ENCODE results near the gene UCN2. TPM values are rescaled to one million over a fixed set of nuclear protein-coding genes. Genes with fewer than 3 reads are reported as not detected.

The UCN2 gene
- total RNA-seq, 2 donors from 2014 or later, result not detected

DNA sequence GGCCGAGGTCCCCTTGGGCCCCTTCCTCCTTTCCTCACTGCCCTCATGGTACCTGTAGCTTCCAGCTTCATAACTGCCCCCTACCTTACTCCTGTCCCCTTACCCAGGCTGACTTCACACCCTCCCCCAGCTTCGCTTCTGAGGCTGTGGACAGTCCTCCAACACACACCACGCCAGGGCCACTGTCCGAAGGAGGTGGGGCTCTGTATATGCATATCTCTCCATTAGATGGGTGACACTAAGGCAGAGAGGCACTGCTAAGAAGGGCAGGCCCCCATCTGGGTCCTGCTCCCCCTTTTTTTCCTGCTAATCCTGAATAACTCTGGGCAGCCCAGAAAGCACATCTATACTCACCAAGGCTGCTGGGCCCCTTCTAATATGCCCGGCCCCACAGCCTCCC lies 32.6 kb upstream of the UCN2 start:
- H3K36me3 Mint-ChIP-seq (ENCODE audit: low read depth), result no peaks in the 10 kb centered on the region
- DNase-seq (no peak), ATAC-seq (no peak)
- no peak overlapping the region for H3K4me3 Mint-ChIP-seq
- H3K27ac Mint-ChIP-seq, result peak overlapping the region; percentile 19
- H3K9me3 ChIP-seq (ENCODE audit: control insufficient read depth, low read length, poor library complexity, severe bottlenecking), result no peaks in the 10 kb centered on the region
- H3K27me3 Mint-ChIP-seq, result peaks cover 29% of the 10 kb centered on the region
- peaks cover 14% of the 10 kb centered on the region for H3K4me1 Mint-ChIP-seq

DNA sequence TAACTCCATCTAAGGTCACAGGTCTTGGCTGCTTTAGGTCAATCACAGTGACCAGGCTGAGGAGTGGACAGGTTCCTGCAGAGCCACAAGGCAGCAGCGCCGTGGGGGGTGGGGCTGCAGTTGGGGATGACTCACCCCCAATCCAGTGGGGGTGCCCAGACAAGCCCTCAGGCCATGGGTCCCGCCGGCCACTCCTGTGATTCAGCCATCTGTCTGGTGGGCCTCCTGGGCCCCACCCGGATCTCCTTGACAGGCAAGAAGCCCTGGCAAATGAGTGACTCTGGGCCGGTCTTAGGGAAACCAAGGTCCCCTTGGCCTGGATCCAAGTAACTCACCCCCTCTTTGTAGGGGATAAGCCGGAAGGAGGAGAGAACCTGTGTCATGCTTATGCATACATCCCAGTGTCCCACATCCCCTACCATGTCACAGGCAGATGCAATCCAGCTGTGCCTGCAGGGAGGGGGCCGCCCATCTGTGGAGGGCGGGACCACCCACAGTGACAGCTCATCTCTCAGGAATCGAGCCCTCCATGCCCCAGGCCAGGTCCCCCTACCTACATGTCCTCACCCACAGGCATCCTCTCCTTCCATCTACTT lies 32.0 kb upstream of the UCN2 start:
- ATAC-seq (peak; percentile 12), DNase-seq (no peak)
- Mint-ChIP-seq H3K27me3 (peaks cover 35% of the 10 kb centered on the region), H3K27ac (peak overlapping the region; percentile 19), H3K4me3 (no peak overlapping the region), H3K4me1 (peaks cover 14% of the 10 kb centered on the region), H3K36me3 (ENCODE audit: low read depth) (peaks cover 4% of the 10 kb centered on the region)
- H3K9me3 ChIP-seq (ENCODE audit: control insufficient read depth, low read length, poor library complexity, severe bottlenecking), result no peaks in the 10 kb centered on the region

DNA sequence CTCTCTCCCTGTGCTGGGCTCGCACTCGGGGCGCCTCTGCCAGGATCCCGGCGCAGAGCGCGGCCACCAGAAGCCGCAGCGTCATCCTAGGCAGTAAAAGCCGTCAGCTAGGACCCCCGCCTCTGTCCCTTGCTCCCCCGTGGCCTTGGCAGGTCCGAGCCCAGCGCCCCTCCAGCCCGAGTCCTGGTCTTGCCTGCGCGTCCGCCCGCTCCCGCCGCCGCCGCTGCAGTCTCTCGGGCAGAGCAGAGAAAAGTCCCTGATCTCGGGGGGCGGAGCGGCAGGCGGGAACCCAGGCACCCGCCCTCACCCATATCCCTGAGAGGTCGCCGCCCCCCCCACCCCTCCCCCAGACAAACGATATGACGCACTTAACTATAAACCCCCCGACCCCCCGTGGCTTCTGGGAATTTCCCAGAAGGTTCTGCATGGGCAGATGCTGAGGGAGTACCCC lies 31.5 kb upstream of the UCN2 start, which contains the start of gene COL7A1:
Gene COL7A1, minus strand, starts transcription at position 255 of the 451 bp plus-strand sequence. Its CDS starts 170 bp downstream, at position 85.
- Mint-ChIP-seq H3K27ac (peak within 1 kb of the TSS; percentile 19), H3K4me1 (peaks cover 14% of the 10 kb centered on the region), H3K4me3 (peak within 1 kb of the TSS; percentile 63), H3K36me3 (ENCODE audit: low read depth) (peaks cover 4% of the 10 kb centered on the region), H3K27me3 (peaks cover 39% of the 10 kb centered on the region)
- H3K9me3 ChIP-seq (ENCODE audit: control insufficient read depth, low read length, poor library complexity, severe bottlenecking), result no peaks in the 10 kb centered on the region
- ATAC-seq (peak; percentile 44), DNase-seq (no peak)

DNA sequence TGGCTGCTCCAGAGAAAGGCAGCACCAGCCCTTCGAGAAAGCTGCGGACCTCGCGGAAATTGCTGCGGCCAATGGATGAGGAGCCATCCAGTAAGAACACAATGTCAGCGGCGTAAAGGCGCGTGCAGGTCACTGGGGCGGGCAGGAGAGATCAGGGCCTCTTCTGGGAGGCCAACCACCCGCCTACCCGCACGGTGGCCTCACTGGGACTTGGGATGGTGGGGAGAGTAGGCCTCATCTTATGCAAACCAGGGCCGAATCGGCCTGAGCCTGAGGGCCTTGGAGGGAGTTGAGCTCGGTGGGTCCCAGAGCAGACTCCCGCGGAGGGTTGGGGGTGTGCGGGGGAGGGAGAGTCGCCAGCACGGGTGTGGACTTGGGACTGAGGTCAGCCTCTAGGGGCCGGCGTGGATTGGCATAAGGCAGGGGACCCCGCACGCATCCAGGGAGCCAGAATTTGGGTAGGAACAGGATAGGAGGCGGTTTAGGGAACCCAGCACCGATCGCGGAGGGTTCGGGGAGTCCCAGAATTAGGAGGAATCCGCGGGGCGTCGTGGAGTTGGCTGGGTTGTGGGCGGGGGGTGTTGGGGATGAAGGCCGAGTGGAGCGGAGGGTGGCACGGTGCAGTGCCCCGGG lies 31.0 kb upstream of the UCN2 start:
- H3K4me1 Mint-ChIP-seq, result peaks cover 18% of the 10 kb centered on the region
- H3K9me3 ChIP-seq (ENCODE audit: control insufficient read depth, low read length, poor library complexity, severe bottlenecking), result no peaks in the 10 kb centered on the region
- no peak overlapping the region for H3K27ac Mint-ChIP-seq
- H3K27me3 Mint-ChIP-seq, result peaks cover 44% of the 10 kb centered on the region
- peak overlapping the region; percentile 63 for H3K4me3 Mint-ChIP-seq
- ATAC-seq, result no peak
- peaks cover 6% of the 10 kb centered on the region for H3K36me3 Mint-ChIP-seq (ENCODE audit: low read depth)
- no peak for DNase-seq

DNA sequence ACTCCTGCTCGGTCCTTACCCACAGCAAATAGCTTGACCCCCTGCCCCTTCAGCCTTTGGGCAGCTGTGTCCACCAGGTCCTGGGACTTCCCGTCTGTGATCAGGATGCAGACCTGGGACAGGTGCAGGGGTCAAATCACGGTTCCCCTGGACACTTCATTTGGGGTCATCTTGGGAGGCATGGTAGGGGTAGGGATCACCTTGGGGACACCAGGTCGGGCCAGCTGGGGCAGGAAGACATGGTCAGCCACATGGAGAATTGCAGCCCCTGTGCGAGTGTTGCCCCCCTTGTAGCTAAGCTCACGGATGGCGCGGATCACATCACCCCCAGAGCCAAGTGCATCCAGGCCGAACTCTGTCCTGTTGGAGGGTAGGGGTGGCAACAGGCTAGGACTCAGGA lies 29.8 kb upstream of the UCN2 start:
- Mint-ChIP-seq H3K36me3 (ENCODE audit: low read depth) (peaks cover 6% of the 10 kb centered on the region), H3K27ac (no peak overlapping the region), H3K27me3 (peaks cover 54% of the 10 kb centered on the region), H3K4me1 (peaks cover 19% of the 10 kb centered on the region), H3K4me3 (no peak overlapping the region)
- no peak for ATAC-seq
- no peak for DNase-seq
- no peaks in the 10 kb centered on the region for H3K9me3 ChIP-seq (ENCODE audit: control insufficient read depth, low read length, poor library complexity, severe bottlenecking)

DNA sequence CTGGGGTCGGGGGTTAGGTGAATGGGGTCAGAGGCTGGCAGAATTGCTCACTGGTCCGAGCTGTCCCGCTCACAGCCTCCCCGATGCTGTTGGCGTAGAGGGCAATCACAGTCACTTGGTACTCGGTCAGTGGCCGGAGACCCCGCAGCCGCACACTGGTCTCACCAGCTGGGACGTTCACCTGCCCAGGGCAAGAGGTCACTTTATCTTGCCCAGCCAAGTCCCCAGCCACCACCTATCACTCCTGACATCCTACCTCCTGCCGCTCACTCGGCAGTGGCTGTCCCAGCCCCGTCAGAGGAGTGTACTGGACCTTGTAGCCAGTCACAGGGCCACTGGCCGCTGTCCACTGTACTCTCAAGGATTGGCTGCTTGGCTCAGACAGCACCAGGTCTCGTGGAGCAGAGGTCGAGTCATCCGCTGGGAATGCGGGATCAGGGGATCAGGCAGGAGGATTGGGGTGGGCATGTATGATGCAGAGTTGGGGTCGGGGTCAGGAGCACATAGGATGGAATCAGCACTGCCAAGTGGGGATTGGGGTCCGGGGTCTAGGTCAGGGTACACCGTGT lies 29.0 kb upstream of the UCN2 start:
- no peak for DNase-seq
- Mint-ChIP-seq H3K27ac (no peak overlapping the region), H3K4me1 (peaks cover 19% of the 10 kb centered on the region), H3K27me3 (peaks cover 62% of the 10 kb centered on the region), H3K36me3 (ENCODE audit: low read depth) (peaks cover 6% of the 10 kb centered on the region), H3K4me3 (no peak overlapping the region)
- no peaks in the 10 kb centered on the region for H3K9me3 ChIP-seq (ENCODE audit: control insufficient read depth, low read length, poor library complexity, severe bottlenecking)
- ATAC-seq, result no peak

DNA sequence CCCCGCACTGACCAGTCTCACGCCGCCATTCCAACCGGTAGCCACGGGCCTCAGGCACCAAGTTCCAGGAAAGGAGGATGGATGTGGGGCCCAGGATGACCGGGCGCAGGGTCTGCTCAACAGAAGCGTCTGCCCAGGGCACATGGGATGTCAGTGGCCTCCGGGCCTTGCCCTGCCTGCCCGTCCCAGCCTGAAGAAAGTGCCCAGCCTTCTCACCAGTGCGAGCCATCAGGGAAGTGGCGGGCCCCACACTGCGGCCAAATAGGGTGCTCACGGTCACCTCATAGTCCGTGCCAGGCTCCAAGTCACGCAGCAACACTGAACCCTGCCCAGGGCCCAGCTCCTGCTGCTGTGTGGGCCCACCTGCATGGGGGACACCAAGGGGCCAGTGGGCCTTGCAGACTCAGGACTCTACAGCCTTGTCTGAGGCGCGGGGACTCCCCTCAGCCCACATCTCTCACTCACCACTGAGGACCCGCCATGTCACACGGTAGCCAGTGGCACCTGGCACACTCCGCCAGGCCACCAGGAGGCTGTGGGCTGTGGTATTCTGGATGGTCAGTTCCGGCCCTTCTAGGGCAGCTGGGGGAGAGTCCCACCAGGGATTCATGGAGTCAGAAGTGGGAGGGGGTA lies 28.4 kb upstream of the UCN2 start:
- H3K27me3 Mint-ChIP-seq, result peaks cover 68% of the 10 kb centered on the region
- no peak overlapping the region for H3K27ac Mint-ChIP-seq
- no peak for DNase-seq
- H3K4me1 Mint-ChIP-seq, result peaks cover 15% of the 10 kb centered on the region
- H3K4me3 Mint-ChIP-seq, result no peak overlapping the region
- no peak for ATAC-seq
- peaks cover 6% of the 10 kb centered on the region for H3K36me3 Mint-ChIP-seq (ENCODE audit: low read depth)
- H3K9me3 ChIP-seq (ENCODE audit: control insufficient read depth, low read length, poor library complexity, severe bottlenecking), result no peaks in the 10 kb centered on the region

DNA sequence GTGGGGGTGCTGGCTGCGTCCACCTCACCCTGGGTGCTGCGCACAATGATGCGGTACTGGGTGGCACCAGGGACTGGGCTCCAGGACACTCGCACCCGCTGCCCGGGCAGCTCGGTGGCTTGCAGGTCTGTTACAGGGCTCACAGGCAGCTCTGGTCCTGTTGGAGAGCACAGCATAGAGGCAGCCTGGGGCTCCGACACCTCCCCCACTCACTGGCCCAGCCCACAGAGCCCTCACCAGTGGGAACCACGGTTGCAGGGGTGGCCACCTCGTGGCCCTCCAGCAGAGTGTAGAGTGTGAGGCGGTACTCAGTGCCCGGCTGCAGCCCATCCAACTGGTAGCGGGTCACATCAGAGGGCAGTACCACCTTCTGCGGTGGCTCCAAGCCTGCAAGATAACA lies 27.9 kb upstream of the UCN2 start:
- Mint-ChIP-seq H3K36me3 (ENCODE audit: low read depth) (peaks cover 6% of the 10 kb centered on the region), H3K27ac (no peak overlapping the region), H3K4me1 (peaks cover 15% of the 10 kb centered on the region), H3K4me3 (no peak overlapping the region), H3K27me3 (peaks cover 72% of the 10 kb centered on the region)
- DNase-seq (no peak), ATAC-seq (no peak)
- no peaks in the 10 kb centered on the region for H3K9me3 ChIP-seq (ENCODE audit: control insufficient read depth, low read length, poor library complexity, severe bottlenecking)

DNA sequence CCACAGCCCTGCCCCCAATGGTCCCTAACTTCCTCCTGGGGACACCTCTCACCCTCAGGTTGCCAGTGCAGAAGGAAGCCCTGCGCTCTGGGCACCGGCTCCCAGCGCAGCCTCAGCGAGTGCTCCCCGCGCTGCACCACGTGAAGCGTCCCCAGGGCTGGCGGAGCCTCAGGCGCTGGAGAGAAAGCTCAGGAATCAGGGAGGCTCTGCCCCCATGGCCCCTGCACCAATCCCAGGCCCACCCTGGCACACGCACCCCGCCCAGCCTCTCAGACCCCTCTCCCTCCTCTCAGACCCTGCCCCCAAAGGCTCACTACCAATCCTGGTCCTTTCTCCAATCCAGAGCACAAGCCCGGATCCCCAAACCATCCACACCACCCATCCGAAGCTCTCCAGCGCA lies 24.6 kb upstream of the UCN2 start:
- no peak for DNase-seq
- Mint-ChIP-seq H3K4me1 (peaks cover 5% of the 10 kb centered on the region), H3K36me3 (ENCODE audit: low read depth) (peaks cover 6% of the 10 kb centered on the region), H3K27me3 (peaks cover 55% of the 10 kb centered on the region), H3K27ac (peak overlapping the region; percentile 6), H3K4me3 (no peak overlapping the region)
- ATAC-seq, result no peak
- H3K9me3 ChIP-seq (ENCODE audit: control insufficient read depth, low read length, poor library complexity, severe bottlenecking), result no peaks in the 10 kb centered on the region

DNA sequence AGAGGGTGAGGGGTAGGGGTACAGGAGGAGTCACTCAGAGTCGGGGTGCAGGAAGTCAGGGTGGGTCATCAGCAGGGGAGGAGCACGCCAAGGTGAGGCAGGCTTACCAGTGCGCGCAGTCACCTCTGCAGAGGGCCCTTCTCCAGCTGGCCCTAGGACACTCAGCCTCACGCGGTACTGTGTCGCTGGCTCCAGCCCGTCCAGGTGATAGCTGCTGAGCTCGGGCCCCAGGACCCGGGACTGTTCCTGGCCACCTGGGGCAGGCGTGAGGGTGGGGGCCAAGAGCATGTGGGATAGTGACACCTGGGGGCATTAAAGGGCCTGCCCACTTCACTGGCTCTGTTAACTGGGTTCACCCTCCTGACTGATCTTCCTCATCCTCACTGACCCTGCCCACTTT lies 24.1 kb upstream of the UCN2 start:
- ATAC-seq (no peak), DNase-seq (no peak)
- Mint-ChIP-seq H3K27me3 (peaks cover 51% of the 10 kb centered on the region), H3K4me3 (no peak overlapping the region), H3K4me1 (peaks cover 5% of the 10 kb centered on the region), H3K27ac (peak overlapping the region; percentile 6), H3K36me3 (ENCODE audit: low read depth) (peaks cover 6% of the 10 kb centered on the region)
- H3K9me3 ChIP-seq (ENCODE audit: control insufficient read depth, low read length, poor library complexity, severe bottlenecking), result no peaks in the 10 kb centered on the region

DNA sequence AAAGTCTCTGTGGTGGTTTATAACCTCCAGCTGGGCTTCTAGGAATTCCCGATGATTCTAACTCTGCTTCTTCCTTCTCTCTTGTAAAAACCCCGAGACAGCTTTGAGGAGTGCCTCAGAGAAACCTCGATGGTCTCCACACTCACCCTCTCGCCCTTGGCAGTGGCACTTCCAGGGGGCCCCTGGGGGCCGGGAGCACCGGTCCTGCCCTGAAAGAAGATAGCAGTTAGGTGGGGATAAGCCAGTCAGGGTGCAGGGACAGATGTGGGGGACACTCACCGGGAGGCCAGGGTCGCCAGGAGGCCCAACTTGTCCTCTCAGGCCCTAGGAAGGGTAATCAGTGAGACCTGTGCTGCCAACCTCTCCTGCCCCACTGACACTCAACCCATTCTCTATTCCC lies 21.8 kb upstream of the UCN2 start:
- no peak for DNase-seq
- H3K27ac Mint-ChIP-seq, result no peak overlapping the region

DNA sequence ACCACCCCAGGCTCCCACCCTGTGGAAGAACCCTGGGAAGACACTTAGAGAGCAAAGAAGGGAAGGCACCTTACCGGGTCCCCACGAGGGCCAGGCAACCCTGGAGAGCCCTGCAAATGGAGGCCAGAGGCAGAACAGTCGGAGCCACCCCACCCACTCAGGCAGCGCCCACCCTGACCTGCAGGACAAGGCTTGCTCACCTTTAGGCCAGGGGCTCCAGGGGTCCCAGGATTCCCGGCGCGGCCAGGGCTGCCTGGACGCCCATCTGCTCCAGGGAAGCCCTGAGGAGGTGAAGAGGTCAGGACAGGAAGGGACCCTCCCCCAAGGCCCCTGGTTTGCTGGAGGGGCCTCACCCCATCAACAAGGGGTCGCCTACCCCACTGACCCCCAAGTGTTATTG lies 21.3 kb upstream of the UCN2 start:
- H3K36me3 Mint-ChIP-seq (ENCODE audit: low read depth), result peaks cover 2% of the 10 kb centered on the region
- H3K27ac Mint-ChIP-seq, result no peak overlapping the region
- H3K27me3 Mint-ChIP-seq, result peaks cover 34% of the 10 kb centered on the region
- no peaks in the 10 kb centered on the region for H3K9me3 ChIP-seq (ENCODE audit: control insufficient read depth, low read length, poor library complexity, severe bottlenecking)
- H3K4me3 Mint-ChIP-seq, result no peak overlapping the region
- ATAC-seq (no peak), DNase-seq (no peak)
- H3K4me1 Mint-ChIP-seq, result peaks cover 4% of the 10 kb centered on the region

More for the DNA sequence above, 21.8 kb upstream of the UCN2 start:
- Mint-ChIP-seq H3K4me1 (peaks cover 5% of the 10 kb centered on the region), H3K4me3 (no peak overlapping the region), H3K27me3 (peaks cover 38% of the 10 kb centered on the region), H3K36me3 (ENCODE audit: low read depth) (peaks cover 2% of the 10 kb centered on the region)
- ATAC-seq, result no peak
- no peaks in the 10 kb centered on the region for H3K9me3 ChIP-seq (ENCODE audit: control insufficient read depth, low read length, poor library complexity, severe bottlenecking)

DNA sequence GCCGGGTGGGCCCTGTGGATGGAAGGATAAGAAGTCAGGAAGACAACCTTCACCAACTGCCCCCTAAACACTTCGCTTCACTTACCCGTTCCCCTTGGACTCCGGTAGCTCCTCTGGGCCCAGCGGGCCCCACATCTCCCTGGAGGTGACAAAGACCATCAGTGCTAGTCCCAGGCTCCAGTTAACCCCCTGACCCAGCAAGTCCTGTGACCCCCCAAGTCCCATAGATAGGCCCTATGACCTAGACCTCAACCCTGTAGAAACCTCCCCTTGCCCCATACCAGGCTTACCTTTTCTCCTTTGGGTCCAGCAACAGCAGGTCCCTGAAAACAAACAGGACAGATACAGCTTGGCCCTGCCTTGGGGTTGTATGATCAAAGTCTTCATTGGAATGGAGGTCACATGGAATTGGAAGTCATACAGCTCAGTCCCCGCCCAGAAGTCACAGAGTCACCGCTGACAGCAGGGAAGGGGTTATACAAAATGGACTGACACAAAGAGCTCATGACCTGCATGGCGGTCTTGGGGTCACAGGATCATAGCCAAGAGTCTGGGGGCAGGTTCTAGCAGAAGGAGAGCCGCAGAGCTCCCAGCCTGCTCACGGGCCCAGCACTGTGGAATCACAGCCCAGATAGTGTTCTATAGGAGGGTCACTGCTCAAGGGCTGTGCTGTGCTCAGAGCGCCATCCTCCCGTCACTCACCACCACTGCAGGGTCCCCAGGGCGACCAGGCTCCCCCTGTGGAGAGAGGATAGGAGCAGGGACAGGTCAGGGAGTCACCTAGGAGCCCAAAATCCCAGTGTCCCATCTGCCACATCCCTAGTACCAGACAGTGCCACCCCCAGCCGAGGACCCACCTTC lies 18.3 kb upstream of the UCN2 start:
- ATAC-seq (no peak), DNase-seq (no peak)
- H3K4me1 Mint-ChIP-seq, result no peaks in the 10 kb centered on the region
- no peaks in the 10 kb centered on the region for H3K36me3 Mint-ChIP-seq (ENCODE audit: low read depth)
- no peaks in the 10 kb centered on the region for H3K9me3 ChIP-seq (ENCODE audit: control insufficient read depth, low read length, poor library complexity, severe bottlenecking)
- H3K27ac Mint-ChIP-seq, result no peak overlapping the region
- H3K4me3 Mint-ChIP-seq, result no peak overlapping the region
- peaks cover 6% of the 10 kb centered on the region for H3K27me3 Mint-ChIP-seq
